HG03342 (cell line): ENCODE measurements around the gene HPS4.

Source experiments
- ATAC-seq: cut with Tn5 transposase; IDR thresholded peaks from one replicate; pipeline ENCODE4 v1.9.1; 2021; ENCODE audit warnings: mild to moderate bottlenecking, moderate library complexity; ENCODE audit not compliant: unreplicated experiment

The HPS4 gene

GRCh38 chr22:26470807-26471206 lies 12.8 kb downstream of the HPS4 start:
- ATAC-seq, result no peak

GRCh38 chr22:26466196-26466595 lies 17.4 kb downstream of the HPS4 start:
- ATAC-seq, result no peak

GRCh38 chr22:26464312-26464711 lies 19.3 kb downstream of the HPS4 start:
- no peak for ATAC-seq

- no peak for ATAC-seq
These were observed 19.9 kb downstream of the HPS4 start for GRCh38 chr22:26463688-26464087.

DNA sequence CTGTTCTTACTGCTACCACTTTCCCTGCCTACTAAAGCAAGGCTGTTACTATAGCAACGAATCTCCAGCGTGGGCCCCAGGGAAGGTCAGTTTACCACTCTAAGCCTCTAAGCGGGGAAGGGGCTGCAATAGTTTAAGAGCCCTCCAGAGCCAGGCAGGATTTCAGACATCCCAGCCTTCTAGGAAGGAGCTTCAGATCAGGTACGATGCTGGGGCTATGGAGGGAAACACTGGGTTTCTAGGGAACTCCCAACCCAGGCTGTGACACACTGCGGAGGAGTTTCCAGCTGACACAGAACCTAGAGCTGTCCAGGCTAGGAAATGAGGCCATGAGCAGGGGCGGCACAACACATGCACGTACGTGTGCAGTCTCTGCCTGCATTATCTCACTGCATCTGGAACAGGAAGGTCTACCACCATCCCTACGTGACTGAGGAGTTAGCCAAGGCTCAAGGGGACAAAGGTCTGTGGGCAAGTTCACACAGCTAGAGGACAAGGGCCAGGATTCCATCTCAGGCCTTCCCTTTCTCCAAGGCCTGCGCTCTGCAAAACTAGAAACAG lies 20.4 kb downstream of the HPS4 start:
- no peak for ATAC-seq

- ATAC-seq, result no peak
These were observed 20.9 kb downstream of the HPS4 start for GRCh38 chr22:26462641-26463040.

GRCh38 chr22:26462051-26462450 lies 21.5 kb downstream of the HPS4 start:
- no peak for ATAC-seq

DNA sequence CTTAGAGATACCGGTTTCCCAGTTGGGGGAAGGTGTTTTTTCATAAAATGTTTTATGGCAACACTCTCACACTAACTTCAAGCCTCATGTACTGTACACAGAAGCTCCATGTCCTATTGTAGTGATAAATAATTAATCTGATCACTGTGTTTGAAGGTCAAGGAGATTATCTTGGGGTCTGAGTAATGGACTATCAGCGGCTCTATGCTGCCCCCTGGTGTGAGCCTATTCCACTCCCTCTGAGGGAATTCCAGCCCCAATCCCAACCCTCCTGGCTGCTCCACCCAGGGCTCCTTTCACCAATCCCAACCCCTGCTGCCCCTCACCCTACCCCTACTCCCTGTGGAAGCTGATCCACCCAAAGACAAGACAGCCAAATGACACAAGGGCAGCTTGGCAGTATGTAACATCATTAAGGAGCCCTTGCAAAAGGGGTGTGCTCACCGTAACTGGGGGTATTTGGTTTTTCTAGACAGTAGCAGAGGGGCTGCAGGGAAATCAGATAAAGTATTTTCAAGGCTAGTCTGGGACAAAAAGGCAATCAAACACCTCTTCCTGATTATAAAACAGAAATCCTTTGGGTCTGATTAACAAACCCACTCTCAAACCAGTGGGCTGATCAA lies 22.3 kb downstream of the HPS4 start:
- no peak for ATAC-seq

- no peak for ATAC-seq
These were observed 23.4 kb downstream of the HPS4 start for GRCh38 chr22:26460202-26460601.

DNA sequence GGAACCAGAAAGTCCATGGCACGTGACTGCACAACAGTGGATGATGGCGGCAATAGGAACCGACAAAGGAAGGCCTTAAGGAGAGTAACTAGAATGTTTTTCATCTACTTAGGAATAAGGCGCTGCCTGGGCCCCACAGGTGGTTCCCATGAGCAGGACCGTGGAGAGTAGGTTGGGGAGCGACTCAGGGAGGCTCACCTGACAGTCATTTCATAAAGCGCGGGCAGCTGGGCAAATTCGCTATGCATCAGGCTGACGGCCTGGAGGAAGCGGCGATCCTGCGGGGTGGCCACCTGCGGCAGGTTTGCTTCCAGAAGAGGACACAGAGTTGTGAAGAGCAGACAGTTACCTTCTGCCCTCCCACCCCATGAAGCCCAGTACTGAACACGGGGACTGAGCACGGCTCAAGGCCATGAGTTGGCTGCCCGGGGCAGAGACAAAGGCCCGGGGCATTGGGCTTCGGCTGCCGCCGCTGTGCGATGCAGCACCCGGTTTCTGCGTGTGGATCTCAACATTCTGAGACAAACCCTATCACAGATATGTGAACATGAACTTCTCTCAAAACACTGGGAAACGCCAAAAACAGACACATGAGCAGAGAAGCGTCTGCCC lies 25.8 kb downstream of the HPS4 start:
- ATAC-seq, result no peak

DNA sequence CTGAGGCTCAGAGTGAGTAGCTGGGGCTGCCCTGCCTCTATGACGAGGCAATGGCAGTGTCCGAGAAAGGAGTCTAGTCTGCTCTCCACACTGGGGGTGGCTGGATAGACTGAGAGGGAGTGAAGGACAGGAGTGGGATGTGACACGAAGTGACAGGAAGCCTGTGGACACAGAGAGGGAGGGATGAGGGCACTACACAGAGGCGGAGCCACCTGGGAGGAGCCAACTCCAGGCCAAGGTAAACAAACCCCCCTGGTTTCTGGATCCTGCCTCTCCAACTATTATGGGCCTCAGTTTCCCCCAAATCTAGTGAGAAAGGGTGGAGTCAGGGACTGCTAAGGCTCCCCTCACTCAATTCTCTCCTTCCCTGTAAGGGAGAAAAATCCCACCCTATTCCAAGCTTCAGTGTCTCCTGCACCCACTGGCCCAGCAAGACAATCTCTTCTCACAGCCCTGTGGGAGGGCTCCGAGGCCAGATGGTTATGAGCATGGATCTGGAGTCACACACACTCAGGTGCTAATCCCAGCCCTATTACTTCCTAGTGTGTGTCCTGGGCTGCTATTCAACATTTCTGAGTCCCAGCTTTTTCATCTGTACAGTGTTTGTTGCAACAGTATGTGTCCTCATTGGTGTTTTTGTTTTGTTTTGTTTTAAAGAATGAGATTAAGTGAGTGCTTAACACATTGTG lies 29.6 kb downstream of the HPS4 start:
- no peak for ATAC-seq

- ATAC-seq, result no peak
These were observed 30.4 kb downstream of the HPS4 start for GRCh38 chr22:26453216-26453615.

DNA sequence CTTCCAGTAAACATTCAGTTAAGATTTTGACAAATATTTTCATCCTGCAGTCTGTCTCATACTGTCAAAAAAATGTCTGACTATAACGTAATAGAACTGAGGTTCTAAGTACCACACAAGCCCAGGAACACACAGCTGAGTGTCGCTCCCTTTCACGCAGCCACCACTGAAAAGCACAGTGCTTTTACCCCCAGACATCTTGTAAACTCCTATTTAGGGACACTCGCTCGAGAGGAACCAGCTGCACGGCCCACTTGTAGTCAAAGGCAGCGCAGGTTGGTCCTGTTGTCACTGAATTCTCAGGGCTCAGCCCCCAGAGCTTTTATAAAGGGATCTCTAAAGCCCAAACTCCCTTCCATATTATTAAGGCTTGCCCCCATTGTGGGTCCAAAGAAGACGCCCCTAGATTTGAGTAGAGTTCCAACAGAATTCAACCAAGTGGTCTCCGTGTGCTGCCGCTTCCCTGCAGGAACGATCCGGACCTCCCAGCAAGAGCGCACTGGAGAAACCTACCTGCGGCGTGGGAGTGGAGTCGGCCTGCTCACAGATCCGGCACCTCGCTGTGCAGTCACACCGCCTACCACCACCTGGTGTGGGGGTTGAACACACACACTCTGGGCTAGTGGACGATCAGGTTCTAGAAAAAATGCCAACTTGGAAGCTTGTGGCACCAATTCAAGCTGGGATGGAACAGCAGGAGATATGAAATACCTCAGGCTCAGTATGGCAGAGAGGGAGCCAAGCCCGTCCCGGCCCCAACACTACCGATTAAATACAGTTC lies 31.2 kb downstream of the HPS4 start:
- no peak for ATAC-seq

DNA sequence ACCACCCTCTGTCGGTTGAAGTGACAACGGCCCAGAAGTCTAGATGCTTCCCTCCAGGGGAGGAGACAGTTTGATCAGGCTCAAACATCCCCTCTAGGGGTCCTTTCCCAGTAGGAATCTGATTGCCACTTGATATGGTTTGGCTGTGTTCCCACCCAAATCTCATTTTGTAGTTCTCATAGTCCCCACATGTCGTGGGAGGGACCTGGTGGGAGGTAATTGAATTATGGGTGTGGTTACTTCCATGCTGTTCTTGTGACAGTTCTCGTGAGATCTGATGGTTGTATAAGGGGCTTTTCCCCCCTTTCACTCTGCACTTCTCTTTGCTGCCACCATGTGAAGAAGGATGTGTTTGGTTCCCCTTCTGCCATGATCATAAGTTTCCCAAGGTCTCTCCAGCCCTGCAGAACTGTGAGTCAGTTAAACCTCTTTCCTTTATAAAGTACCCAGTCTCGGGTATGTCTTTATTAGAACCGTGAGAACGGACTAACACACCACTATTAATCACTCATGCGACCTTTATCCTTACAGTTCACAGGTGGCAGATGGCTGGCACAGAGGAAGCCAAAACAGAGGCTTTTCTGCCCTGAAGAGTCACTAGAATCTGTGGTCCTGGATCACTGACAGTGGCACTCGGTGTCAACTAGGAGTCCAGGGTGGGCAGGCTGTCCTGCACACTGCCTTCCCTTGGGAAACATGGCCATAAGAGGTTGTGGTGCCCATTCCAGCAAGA lies 33.0 kb downstream of the HPS4 start:
- no peak for ATAC-seq

DNA sequence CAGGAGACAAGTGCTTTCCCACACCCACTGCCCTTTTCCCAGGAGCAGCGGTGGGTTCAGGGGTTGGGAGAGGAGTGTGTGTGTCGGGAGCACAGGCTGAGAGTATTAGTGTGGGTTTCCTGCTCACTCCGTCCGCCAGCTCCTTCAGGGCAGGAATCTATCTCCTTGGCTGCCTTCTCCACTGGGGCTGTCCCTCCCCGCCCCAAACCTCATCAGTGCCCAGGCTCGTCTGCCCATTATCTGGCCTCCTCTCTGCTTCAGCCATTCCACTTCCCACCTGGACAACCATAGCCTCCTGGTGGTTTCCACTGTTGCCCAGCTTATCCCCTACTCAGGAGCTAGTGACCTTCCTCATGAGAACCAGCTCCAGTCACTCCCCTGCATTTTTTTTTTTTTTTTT lies 34.6 kb downstream of the HPS4 start:
- ATAC-seq, result no peak

- no peak for ATAC-seq
These were observed 35.2 kb downstream of the HPS4 start for GRCh38 chr22:26448334-26448733.

GRCh38 chr22:26447584-26448329 lies 35.8 kb downstream of the HPS4 start:
- ATAC-seq, result no peak

GRCh38 chr22:26446808-26447515 lies 36.6 kb downstream of the HPS4 start:
- no peak for ATAC-seq

DNA sequence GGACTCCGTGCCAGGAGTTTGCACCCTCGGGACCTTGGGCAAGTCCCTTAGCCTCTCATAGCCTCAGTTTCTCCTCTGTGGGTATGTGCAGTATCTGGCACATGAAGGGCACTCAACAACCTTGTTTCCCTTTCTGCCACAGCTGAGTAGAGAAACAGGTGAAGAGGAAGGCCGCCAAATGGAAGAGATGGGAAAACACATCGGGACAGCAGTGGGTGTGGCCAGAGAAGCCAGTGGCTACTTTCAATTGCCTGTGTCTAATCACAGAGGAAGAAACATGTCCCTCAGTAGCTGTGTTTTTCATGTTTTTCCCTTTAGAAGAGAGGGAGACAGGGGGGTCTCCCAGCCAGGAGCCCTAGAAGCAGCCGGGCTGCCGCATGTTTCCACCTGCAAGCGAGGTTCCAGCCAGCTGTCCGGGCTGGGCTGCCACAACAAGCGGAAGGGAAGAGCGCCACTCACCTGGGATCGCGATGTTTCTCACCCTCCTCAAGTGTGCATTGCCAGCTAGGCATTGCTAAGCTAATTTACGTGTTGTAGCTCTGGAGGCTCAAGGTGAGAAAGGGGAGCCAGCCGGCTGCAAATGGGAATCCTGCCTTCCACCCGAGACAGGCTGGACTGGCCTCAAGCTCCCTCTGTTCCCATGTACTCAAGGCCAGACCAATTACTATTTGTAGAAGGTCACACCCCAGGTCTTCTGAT lies 37.9 kb downstream of the HPS4 start:
- no peak for ATAC-seq
